PFSK-1 (cell line): ENCODE results near the gene DDX53.

Source experiments
- FOXP2 ChIP-seq: optimal IDR thresholded peaks from 2 replicates; pipeline ENCODE3; 2011; ENCODE audit warnings: borderline replicate concordance, control low read depth, inconsistent platforms; ENCODE audit not compliant: insufficient read depth; ENCODE audit errors: extremely low read length, extremely low read depth
- POLR2AphosphoS5 ChIP-seq: IDR thresholded peaks from 2 replicates; pipeline ENCODE4 v1.6.1; 2012; ENCODE audit warnings: low read depth, mild to moderate bottlenecking, control low read depth, low read length, moderate library complexity
- REST ChIP-seq, 2 experiments: IDR thresholded peaks; 2 replicates each; pipeline versions ENCODE4 v1.6.1 to v1.8.0; 2011 to 2012; ENCODE audit warnings: low read depth in 2 of 2, low read length in 2 of 2, control low read depth in 1 of 2, inconsistent platforms in 1 of 2, mild to moderate bottlenecking in 1 of 2, moderate library complexity in 1 of 2; ENCODE audit not compliant: insufficient read depth in 1 of 2
- SIN3A ChIP-seq: IDR thresholded peaks from 2 replicates; pipeline ENCODE4 v1.6.1; 2012; ENCODE audit warnings: mild to moderate bottlenecking, low read length, moderate library complexity, borderline replicate concordance; ENCODE audit not compliant: insufficient read depth
- TAF1 ChIP-seq: IDR thresholded peaks from 2 replicates; pipeline ENCODE4 v1.6.1; 2012; ENCODE audit warnings: low read length, control low read depth, borderline replicate concordance; ENCODE audit not compliant: insufficient read depth

The DDX53 gene

DNA sequence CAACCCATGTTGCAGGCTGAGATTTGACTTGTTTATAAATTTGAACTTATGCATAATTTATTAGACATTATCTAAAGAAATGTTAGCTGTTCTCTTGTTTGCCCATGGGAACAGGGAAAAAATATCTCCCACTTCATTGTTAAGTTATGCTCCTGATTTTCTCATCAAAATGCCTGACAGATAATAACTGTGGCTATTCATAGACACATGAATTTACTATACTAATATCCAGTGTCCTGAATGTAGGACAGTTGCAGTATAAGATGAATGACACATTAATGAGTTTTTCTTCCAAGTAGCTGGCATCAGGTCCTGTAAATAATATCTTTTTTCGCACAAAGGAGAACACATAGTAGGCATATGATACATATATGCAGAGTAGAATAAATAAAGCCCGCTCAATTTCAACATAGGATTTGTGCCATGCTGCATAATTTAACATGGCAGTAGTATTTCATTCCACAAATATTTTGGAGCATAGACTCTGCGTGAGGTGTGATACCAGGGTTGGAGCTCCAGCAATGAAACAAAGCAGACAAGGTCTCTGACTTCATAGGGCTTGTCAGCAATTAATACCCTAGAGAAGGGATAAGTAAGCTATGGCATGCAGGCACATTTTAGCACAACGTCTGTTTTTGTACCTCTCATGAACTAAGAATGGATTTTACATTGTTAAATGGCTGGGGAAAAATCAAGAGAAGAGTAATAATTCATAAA, 40.4 kb upstream of the DDX53 start:
- TF ChIP-seq POLR2AphosphoS5 = no peak
- TF ChIP-seq TAF1 = no peak
- TF ChIP-seq SIN3A = no peak

- no peak for TF ChIP-seq SIN3A
- TF ChIP-seq TAF1 = no peak
- no peak for TF ChIP-seq FOXP2
- no peak for TF ChIP-seq REST (IDR thresholded peaks at IDR 0.05; ENCODE audit: insufficient read depth in 1 of 2, low read depth in 2 of 2, low read length in 2 of 2)
- TF ChIP-seq POLR2AphosphoS5 = no peak
Observed at GRCh38 chrX:22963196-22963595, 36.6 kb upstream of the DDX53 start.

- TF ChIP-seq POLR2AphosphoS5 (no peak), TAF1 (no peak), FOXP2 (no peak), SIN3A (no peak), REST (IDR thresholded peaks at IDR 0.05; ENCODE audit: insufficient read depth in 1 of 2, low read depth in 2 of 2, low read length in 2 of 2) (no peak)
Observed at GRCh38 chrX:22968494-22968893, 31.3 kb upstream of the DDX53 start.

DNA sequence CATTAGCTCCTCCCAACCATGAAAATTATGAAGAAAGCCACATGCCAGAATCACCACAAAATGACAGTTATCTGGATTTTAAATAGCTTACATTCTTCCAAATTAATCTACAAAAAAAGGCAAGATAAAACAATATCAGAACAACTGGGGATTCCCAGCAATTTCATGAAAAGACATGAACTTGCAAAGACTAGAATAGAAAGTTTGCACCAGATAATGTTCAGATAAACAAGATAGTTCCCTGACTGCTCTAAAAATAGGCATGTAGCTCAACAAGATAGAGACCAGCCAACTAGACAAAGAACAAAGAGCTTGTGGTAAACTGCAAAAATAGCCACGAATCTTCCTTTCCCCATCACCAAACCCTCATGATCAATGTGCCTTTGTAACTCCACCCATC, 30.3 kb upstream of the DDX53 start:
- TF ChIP-seq TAF1 (no peak), POLR2AphosphoS5 (no peak), REST (IDR thresholded peaks at IDR 0.05; ENCODE audit: insufficient read depth in 1 of 2, low read depth in 2 of 2, low read length in 2 of 2) (no peak), FOXP2 (no peak), SIN3A (no peak)

- no peak for TF ChIP-seq SIN3A
- TF ChIP-seq TAF1 = no peak
- TF ChIP-seq REST (IDR thresholded peaks at IDR 0.05; ENCODE audit: insufficient read depth in 1 of 2, low read depth in 2 of 2, low read length in 2 of 2) = no peak
- no peak for TF ChIP-seq POLR2AphosphoS5
Observed at GRCh38 chrX:22970861-22971260, 28.9 kb upstream of the DDX53 start.
